ENCODE measurements around the gene ZBTB5.

GRCh38 chr9:37425298-37425752, 39.9 kb downstream of the ZBTB5 start:
- TF ChIP-seq CTCF (IDR thresholded peaks at IDR 0.05) (no peak), POLR2A (IDR thresholded peaks at IDR 0.05) (no peak)
